Measurements from ENCODE around the gene C1QL4.
A peak's percentile ranks its signal among the peaks of the same experiment; 100 is the strongest.

Gene C1QL4

GRCh38 chr12:49347311-49348193 is 10.6 kb upstream of the C1QL4 start:
- peak; percentile 69 for ATAC-seq

GRCh38 chr12:49346659-49347310 is 9.8 kb upstream of the C1QL4 start, which contains the start of gene DNAJC22:
DNAJC22 (plus strand) TSS chr12:49346888; CDS start chr12:49348873, 1,985 bp downstream.
- no peak for ATAC-seq

GRCh38 chr12:49345825-49346658 is 9.1 kb upstream of the C1QL4 start:
- ATAC-seq, result no peak

GRCh38 chr12:49345051-49345824 is 8.2 kb upstream of the C1QL4 start:
- no peak for ATAC-seq

- no peak for ATAC-seq
Measured at GRCh38 chr12:49344486-49345050, 7.6 kb upstream of the C1QL4 start.

- ATAC-seq, result peak; percentile 76 to 79
Measured at GRCh38 chr12:49342914-49343731, 6.1 kb upstream of the C1QL4 start.

GRCh38 chr12:49342066-49342913 is 5.3 kb upstream of the C1QL4 start:
- ATAC-seq, result peak; percentile 61 to 71

GRCh38 chr12:49341777-49342065 is 4.7 kb upstream of the C1QL4 start:
- ATAC-seq, result no peak

- ATAC-seq, result no peak
Measured at GRCh38 chr12:49340971-49341776, 4.2 kb upstream of the C1QL4 start.

GRCh38 chr12:49340095-49340870 is 3.3 kb upstream of the C1QL4 start:
- ATAC-seq, result no peak

- no peak for ATAC-seq
Measured at GRCh38 chr12:49339464-49339861, 2.5 kb upstream of the C1QL4 start.

- ATAC-seq, result no peak
Measured at GRCh38 chr12:49338830-49339463, 2.0 kb upstream of the C1QL4 start.

- no peak for ATAC-seq
Measured at GRCh38 chr12:49335955-49336644, 888 bp downstream of the C1QL4 start.

GRCh38 chr12:49335118-49335954 is 1.7 kb downstream of the C1QL4 start:
- no peak for ATAC-seq

- no peak for ATAC-seq
Measured at GRCh38 chr12:49334681-49335080, 2.3 kb downstream of the C1QL4 start.

- ATAC-seq, result no peak
Measured at GRCh38 chr12:49334226-49334625, 2.8 kb downstream of the C1QL4 start.

Data from activated CD4-positive, CD25-positive, alpha-beta regulatory T cell treated with anti-CD3 and anti-CD28 coated beads, Interleukin-2, amount 50 U/mL, for 24 hours (primary cell).